GM19025 (cell line): ENCODE results near the gene MYOD1.

Source experiments
- ATAC-seq: cut with Tn5 transposase; IDR thresholded peaks from one replicate; pipeline ENCODE4 v1.9.1; 2021; ENCODE audit warnings: mild to moderate bottlenecking, low read depth, moderate library complexity; ENCODE audit not compliant: unreplicated experiment

The MYOD1 gene

GRCh38 chr11:17719028-17719937 lies at the start of gene MYOD1:
Gene MYOD1 (plus strand): TSS chr11:17719571. CDS start chr11:17719783, 212 bp downstream.
- ATAC-seq: no peak

GRCh38 chr11:17672469-17672868 lies 46.9 kb upstream of the MYOD1 start:
- ATAC-seq: no peak

GRCh38 chr11:17673951-17674350 lies 45.4 kb upstream of the MYOD1 start:
- ATAC-seq: no peak

GRCh38 chr11:17682848-17683247 lies 36.5 kb upstream of the MYOD1 start:
- ATAC-seq: no peak

GRCh38 chr11:17683377-17684161 lies 35.8 kb upstream of the MYOD1 start:
- ATAC-seq: no peak

GRCh38 chr11:17684550-17684949 lies 34.8 kb upstream of the MYOD1 start:
- ATAC-seq: no peak

GRCh38 chr11:17686231-17686980 lies 33.0 kb upstream of the MYOD1 start:
- ATAC-seq: no peak

GRCh38 chr11:17687946-17688670 lies 31.3 kb upstream of the MYOD1 start:
- no peak for ATAC-seq

GRCh38 chr11:17691550-17691949 lies 27.8 kb upstream of the MYOD1 start:
- no peak for ATAC-seq

- ATAC-seq: no peak
These were observed 27.4 kb upstream of the MYOD1 start for GRCh38 chr11:17691976-17692375.

- no peak for ATAC-seq
These were observed 26.4 kb upstream of the MYOD1 start for GRCh38 chr11:17692931-17693330.

- no peak for ATAC-seq
These were observed 25.8 kb upstream of the MYOD1 start for GRCh38 chr11:17693531-17693930.

- no peak for ATAC-seq
These were observed 24.8 kb upstream of the MYOD1 start for GRCh38 chr11:17694494-17695110.

GRCh38 chr11:17695454-17696441 lies 23.6 kb upstream of the MYOD1 start:
- ATAC-seq: no peak

- ATAC-seq: no peak
These were observed 22.6 kb upstream of the MYOD1 start for GRCh38 chr11:17696741-17697140.

- no peak for ATAC-seq
These were observed 22.0 kb upstream of the MYOD1 start for GRCh38 chr11:17697175-17697949.

- ATAC-seq: no peak
These were observed 19.9 kb upstream of the MYOD1 start for GRCh38 chr11:17699147-17700114.
